ENCODE data around the gene GNAI1. TPM values are rescaled to one million over a fixed set of nuclear protein-coding genes. Genes with fewer than 3 reads are reported as not detected.

Gene GNAI1
- total and polyA plus RNA-seq, 4 donors: 10.3 to 20.7 (median 16.0) TPM

- intact Hi-C loops (cut with DNase I): no loop called here
- no peaks in the 10 kb centered on the region for H3K9me3 ChIP-seq (ENCODE audit: control insufficient read depth, low read length)
- no peak overlapping the region for H3K27ac ChIP-seq (ENCODE audit: low read depth in 1 of 2, low read length in 2 of 2)
- DNase-seq (no peak), ATAC-seq (ENCODE audit: low FRiP score) (no peak)
- WGBS, 2 donors: 71 to 74% methylated on average over 4 of the region's 4 CpGs
- peaks cover 0 to 9% of the 10 kb centered on the region in 2 donors for H3K4me1 ChIP-seq (ENCODE audit: control insufficient read depth in 1 of 2, insufficient read depth in 2 of 2, low read length in 2 of 2)
- no peak overlapping the region for H3K4me3 ChIP-seq (ENCODE audit: low read length in 2 of 2)
- H3K27me3 ChIP-seq (ENCODE audit: control insufficient read depth in 1 of 2, insufficient read depth in 2 of 2, low read length in 1 of 2): no peaks in the 10 kb centered on the region
- H3K36me3 ChIP-seq (ENCODE audit: control insufficient read depth in 1 of 2, insufficient read depth in 2 of 2, low read length in 1 of 2): no peaks in the 10 kb centered on the region
Observed at GRCh38 chr7:80184693-80185092, 50.1 kb downstream of the GNAI1 start.

GRCh38 chr7:80185571-80185970 lies 50.9 kb downstream of the GNAI1 start:
- ATAC-seq (ENCODE audit: low FRiP score) (no peak), DNase-seq (no peak)
- Histone ChIP-seq H3K27me3 (ENCODE audit: control insufficient read depth in 1 of 2, insufficient read depth in 2 of 2, low read length in 1 of 2) (no peaks in the 10 kb centered on the region), H3K27ac (ENCODE audit: low read depth in 1 of 2, low read length in 2 of 2) (no peak overlapping the region), H3K4me1 (ENCODE audit: control insufficient read depth in 1 of 2, insufficient read depth in 2 of 2, low read length in 2 of 2) (peaks cover 0 to 9% of the 10 kb centered on the region in 2 donors), H3K36me3 (ENCODE audit: control insufficient read depth in 1 of 2, insufficient read depth in 2 of 2, low read length in 1 of 2) (no peaks in the 10 kb centered on the region), H3K4me3 (ENCODE audit: low read length in 2 of 2) (no peak overlapping the region), H3K9me3 (ENCODE audit: control insufficient read depth, low read length) (no peaks in the 10 kb centered on the region)
- 85 to 88% methylated on average over 7 of the region's 7 CpGs for WGBS, 2 donors
- intact Hi-C loops (cut with DNase I): no loop called here

- Histone ChIP-seq H3K36me3 (ENCODE audit: control insufficient read depth in 1 of 2, insufficient read depth in 2 of 2, low read length in 1 of 2) (no peaks in the 10 kb centered on the region), H3K9me3 (ENCODE audit: control insufficient read depth, low read length) (no peaks in the 10 kb centered on the region), H3K27me3 (ENCODE audit: control insufficient read depth in 1 of 2, insufficient read depth in 2 of 2, low read length in 1 of 2) (no peaks in the 10 kb centered on the region), H3K4me1 (ENCODE audit: control insufficient read depth in 1 of 2, insufficient read depth in 2 of 2, low read length in 2 of 2) (peaks cover 0 to 9% of the 10 kb centered on the region in 2 donors), H3K4me3 (ENCODE audit: low read length in 2 of 2) (no peak overlapping the region), H3K27ac (ENCODE audit: low read depth in 1 of 2, low read length in 2 of 2) (no peak overlapping the region)
- DNase-seq (no peak), ATAC-seq (ENCODE audit: low FRiP score) (no peak)
- intact Hi-C loops (cut with DNase I): no loop called here
Observed at GRCh38 chr7:80186721-80187120, 52.1 kb downstream of the GNAI1 start.

GRCh38 chr7:80187279-80187678 lies 52.6 kb downstream of the GNAI1 start:
- no peak for DNase-seq
- Histone ChIP-seq H3K4me1 (ENCODE audit: control insufficient read depth in 1 of 2, insufficient read depth in 2 of 2, low read length in 2 of 2) (peaks cover 0 to 9% of the 10 kb centered on the region in 2 donors), H3K36me3 (ENCODE audit: control insufficient read depth in 1 of 2, insufficient read depth in 2 of 2, low read length in 1 of 2) (no peaks in the 10 kb centered on the region), H3K4me3 (ENCODE audit: low read length in 2 of 2) (no peak overlapping the region), H3K27ac (ENCODE audit: low read depth in 1 of 2, low read length in 2 of 2) (no peak overlapping the region), H3K27me3 (ENCODE audit: control insufficient read depth in 1 of 2, insufficient read depth in 2 of 2, low read length in 1 of 2) (no peaks in the 10 kb centered on the region), H3K9me3 (ENCODE audit: control insufficient read depth, low read length) (no peaks in the 10 kb centered on the region)
- ATAC-seq (ENCODE audit: low FRiP score): no peak
- 53 to 59% methylated on average over 1 of the region's 1 CpG for WGBS, 2 donors
- intact Hi-C loops (cut with DNase I): no loop called here

GRCh38 chr7:80187727-80188126 lies 53.1 kb downstream of the GNAI1 start:
- Histone ChIP-seq H3K9me3 (ENCODE audit: control insufficient read depth, low read length) (no peaks in the 10 kb centered on the region), H3K27me3 (ENCODE audit: control insufficient read depth in 1 of 2, insufficient read depth in 2 of 2, low read length in 1 of 2) (no peaks in the 10 kb centered on the region), H3K36me3 (ENCODE audit: control insufficient read depth in 1 of 2, insufficient read depth in 2 of 2, low read length in 1 of 2) (no peaks in the 10 kb centered on the region), H3K4me1 (ENCODE audit: control insufficient read depth in 1 of 2, insufficient read depth in 2 of 2, low read length in 2 of 2) (peaks cover 0 to 9% of the 10 kb centered on the region in 2 donors), H3K27ac (ENCODE audit: low read depth in 1 of 2, low read length in 2 of 2) (no peak overlapping the region), H3K4me3 (ENCODE audit: low read length in 2 of 2) (no peak overlapping the region)
- intact Hi-C loops (cut with DNase I): no loop called here
- no peak for DNase-seq
- peak; percentile 57 for ATAC-seq (ENCODE audit: low FRiP score)

GRCh38 chr7:80189638-80190037 lies 55.0 kb downstream of the GNAI1 start:
- Histone ChIP-seq H3K4me3 (ENCODE audit: low read length in 2 of 2) (no peak overlapping the region), H3K9me3 (ENCODE audit: control insufficient read depth, low read length) (no peaks in the 10 kb centered on the region), H3K4me1 (ENCODE audit: control insufficient read depth in 1 of 2, insufficient read depth in 2 of 2, low read length in 2 of 2) (peaks cover 0 to 9% of the 10 kb centered on the region in 2 donors), H3K27me3 (ENCODE audit: control insufficient read depth in 1 of 2, insufficient read depth in 2 of 2, low read length in 1 of 2) (no peaks in the 10 kb centered on the region), H3K27ac (ENCODE audit: low read depth in 1 of 2, low read length in 2 of 2) (no peak overlapping the region), H3K36me3 (ENCODE audit: control insufficient read depth in 1 of 2, insufficient read depth in 2 of 2, low read length in 1 of 2) (no peaks in the 10 kb centered on the region)
- 6 to 10% methylated on average over 4 of the region's 4 CpGs for WGBS, 2 donors
- intact Hi-C loops (cut with DNase I): no loop called here
- no peak for DNase-seq
- no peak for ATAC-seq (ENCODE audit: low FRiP score)

- H3K4me1 ChIP-seq (ENCODE audit: control insufficient read depth in 1 of 2, insufficient read depth in 2 of 2, low read length in 2 of 2): no peaks in the 10 kb centered on the region
- no peaks in the 10 kb centered on the region for H3K9me3 ChIP-seq (ENCODE audit: control insufficient read depth, low read length)
- H3K36me3 ChIP-seq (ENCODE audit: control insufficient read depth in 1 of 2, insufficient read depth in 2 of 2, low read length in 1 of 2): peaks cover 0 to 4% of the 10 kb centered on the region in 2 donors
- ATAC-seq (ENCODE audit: low FRiP score) (no peak), DNase-seq (no peak)
- H3K27me3 ChIP-seq (ENCODE audit: control insufficient read depth in 1 of 2, insufficient read depth in 2 of 2, low read length in 1 of 2): no peaks in the 10 kb centered on the region
- no peak overlapping the region for H3K27ac ChIP-seq (ENCODE audit: low read depth in 1 of 2, low read length in 2 of 2)
- intact Hi-C loops (cut with DNase I): no loop called here
- WGBS, 2 donors: 96 to 97% methylated on average over 2 of the region's 2 CpGs
- H3K4me3 ChIP-seq (ENCODE audit: low read length in 2 of 2): no peak overlapping the region
Observed at GRCh38 chr7:80197627-80198026, 63.0 kb downstream of the GNAI1 start.

- DNase-seq (no peak), ATAC-seq (ENCODE audit: low FRiP score) (no peak)
- H3K36me3 ChIP-seq (ENCODE audit: control insufficient read depth in 1 of 2, insufficient read depth in 2 of 2, low read length in 1 of 2): peaks cover 0 to 4% of the 10 kb centered on the region in 2 donors
- intact Hi-C loops (cut with DNase I): no loop called here
- H3K4me1 ChIP-seq (ENCODE audit: control insufficient read depth in 1 of 2, insufficient read depth in 2 of 2, low read length in 2 of 2): no peaks in the 10 kb centered on the region
- H3K27ac ChIP-seq (ENCODE audit: low read depth in 1 of 2, low read length in 2 of 2): no peak overlapping the region
- H3K9me3 ChIP-seq (ENCODE audit: control insufficient read depth, low read length): no peaks in the 10 kb centered on the region
- no peaks in the 10 kb centered on the region for H3K27me3 ChIP-seq (ENCODE audit: control insufficient read depth in 1 of 2, insufficient read depth in 2 of 2, low read length in 1 of 2)
- H3K4me3 ChIP-seq (ENCODE audit: low read length in 2 of 2): no peak overlapping the region
- WGBS, 2 donors: 87 to 93% methylated on average over 5 of the region's 5 CpGs
Observed at GRCh38 chr7:80199051-80199450, 64.4 kb downstream of the GNAI1 start.

GRCh38 chr7:80204454-80204853 lies 69.8 kb downstream of the GNAI1 start:
- no peaks in the 10 kb centered on the region for H3K4me1 ChIP-seq (ENCODE audit: control insufficient read depth in 1 of 2, insufficient read depth in 2 of 2, low read length in 2 of 2)
- no peak overlapping the region for H3K27ac ChIP-seq (ENCODE audit: low read depth in 1 of 2, low read length in 2 of 2)
- H3K9me3 ChIP-seq (ENCODE audit: control insufficient read depth, low read length): no peaks in the 10 kb centered on the region
- peaks cover 0 to 4% of the 10 kb centered on the region in 2 donors for H3K36me3 ChIP-seq (ENCODE audit: control insufficient read depth in 1 of 2, insufficient read depth in 2 of 2, low read length in 1 of 2)
- H3K27me3 ChIP-seq (ENCODE audit: control insufficient read depth in 1 of 2, insufficient read depth in 2 of 2, low read length in 1 of 2): no peaks in the 10 kb centered on the region
- H3K4me3 ChIP-seq (ENCODE audit: low read length in 2 of 2): no peak overlapping the region
- intact Hi-C loops (cut with DNase I): no loop called here
- 50 to 51% methylated on average over 3 of the region's 3 CpGs for WGBS, 2 donors
- ATAC-seq (ENCODE audit: low FRiP score) (no peak), DNase-seq (no peak)

All from aorta (tissue), 5 donors.